Lower lobe of right lung (tissue), 2 donors: ENCODE data around the gene ING5. TPM values are rescaled to one million over a fixed set of nuclear protein-coding genes. Genes with fewer than 3 reads are reported as not detected.
A peak's percentile ranks its signal among the peaks of the same experiment; 100 is the strongest.

Experiments
- ATAC-seq, 2 donors: fragments of 200-7000 bp; cut with Tn5 transposase; one replicate each; pipeline ENCODE4 v1.9.1; 2020 to 2022; ENCODE audit warnings: mild to moderate bottlenecking in 2 of 2, moderate library complexity in 2 of 2
- DNase-seq: peaks from one replicate; pipeline ENCODE4 v3.0.0-alpha.2; 2020
- H3K27ac ChIP-seq: fragments of 200-600 bp; one replicate; pipeline ENCODE4 v1.8.0; 2022
- H3K27me3 ChIP-seq: fragments of 200-600 bp; one replicate; pipeline ENCODE4 v1.8.0; 2022; ENCODE audit warnings: low read depth
- H3K36me3 ChIP-seq: fragments of 200-600 bp; one replicate; pipeline ENCODE4 v1.8.0; 2022; ENCODE audit warnings: mild to moderate bottlenecking
- H3K4me1 ChIP-seq: fragments of 200-600 bp; one replicate; pipeline ENCODE4 v1.8.0; 2022
- H3K4me3 ChIP-seq: fragments of 200-600 bp; one replicate; pipeline ENCODE4 v1.8.0; 2022; ENCODE audit warnings: mild to moderate bottlenecking
- H3K9me3 ChIP-seq: fragments of 200-600 bp; one replicate; pipeline ENCODE4 v1.8.0; 2022
- CTCF ChIP-seq: fragments of 200-600 bp; IDR thresholded peaks from one replicate; pipeline ENCODE4 v1.8.0; 2022; ENCODE audit warnings: antibody characterized with exemption, mild to moderate bottlenecking
- intact Hi-C: fragments of 100-400 bp; cut with DNase I; formaldehyde crosslinking; loops from one replicate; pipeline ENCODE4 v1.11.0; 2022
- total RNA-seq: library from RNA; stranded (reverse); fragmentation: NEBNext Ultra II Directional; extraction: Animal tissue kit (Norgen Biotek cat#: 25700); gene quantifications from one replicate; pipeline ENCODE4 v1.2.1, GENCODE V29; 2021
- donor health status: DM: no; HTN: yes; CAD: no; lungs with severe emphysema.

ING5 gene
- total RNA-seq, 1 donor from 2014 or later = 36.5 TPM

- H3K36me3 ChIP-seq = peaks cover 94% of the 10 kb centered on the region
- no peak for TF ChIP-seq CTCF
- no peaks in the 10 kb centered on the region for H3K9me3 ChIP-seq
- H3K27me3 ChIP-seq = no peaks in the 10 kb centered on the region
- intact Hi-C loops = no loop called here
- H3K4me3 ChIP-seq = no peak overlapping the region
- H3K4me1 ChIP-seq = no peaks in the 10 kb centered on the region
- ATAC-seq = no peak
- DNase-seq = no peak
- no peak overlapping the region for H3K27ac ChIP-seq
Observed at GRCh38 chr2:241655516-241656189, 46.2 kb upstream of the ING5 start.

- ATAC-seq (no peak), DNase-seq (no peak)
- Histone ChIP-seq H3K27ac (no peak overlapping the region), H3K4me3 (no peak overlapping the region), H3K4me1 (no peaks in the 10 kb centered on the region), H3K27me3 (no peaks in the 10 kb centered on the region), H3K9me3 (no peaks in the 10 kb centered on the region), H3K36me3 (peaks cover 94% of the 10 kb centered on the region)
- intact Hi-C loops = no loop called here
- no peak for TF ChIP-seq CTCF
Observed at GRCh38 chr2:241656190-241656741, 45.6 kb upstream of the ING5 start.

- no peaks in the 10 kb centered on the region for H3K9me3 ChIP-seq
- no peaks in the 10 kb centered on the region for H3K4me1 ChIP-seq
- H3K36me3 ChIP-seq = peaks cover 91% of the 10 kb centered on the region
- DNase-seq (no peak), ATAC-seq (no peak)
- TF ChIP-seq CTCF = no peak
- no peak overlapping the region for H3K4me3 ChIP-seq
- no peaks in the 10 kb centered on the region for H3K27me3 ChIP-seq
- no peak overlapping the region for H3K27ac ChIP-seq
- intact Hi-C loops = no loop called here
Observed at GRCh38 chr2:241657786-241658254, 44.0 kb upstream of the ING5 start.

GRCh38 chr2:241658296-241658695 is 43.5 kb upstream of the ING5 start:
- TF ChIP-seq CTCF = no peak
- Histone ChIP-seq H3K27ac (no peak overlapping the region), H3K27me3 (no peaks in the 10 kb centered on the region), H3K4me1 (no peaks in the 10 kb centered on the region), H3K9me3 (no peaks in the 10 kb centered on the region), H3K36me3 (peaks cover 86% of the 10 kb centered on the region), H3K4me3 (no peak overlapping the region)
- no peak for ATAC-seq
- intact Hi-C loops = no loop called here
- no peak for DNase-seq

GRCh38 chr2:241659150-241659739 is 42.6 kb upstream of the ING5 start:
- no peaks in the 10 kb centered on the region for H3K27me3 ChIP-seq
- H3K9me3 ChIP-seq = no peaks in the 10 kb centered on the region
- intact Hi-C loops = no loop called here
- H3K27ac ChIP-seq = no peak overlapping the region
- H3K4me1 ChIP-seq = no peaks in the 10 kb centered on the region
- DNase-seq = no peak
- peaks cover 78% of the 10 kb centered on the region for H3K36me3 ChIP-seq
- H3K4me3 ChIP-seq = no peak overlapping the region
- peak; percentile 22 to 55 for ATAC-seq
- peak; percentile 40 for TF ChIP-seq CTCF
